Activated CD8-positive, alpha-beta memory T cell treated with anti-CD3 and anti-CD28 coated beads for 36 hours (primary cell): ENCODE data around the gene CFAP70. TPM values are rescaled to one million over a fixed set of nuclear protein-coding genes. Genes with fewer than 3 reads are reported as not detected.

ENCODE experiments used
- CTCF ChIA-PET: fragments of 350-600 bp; sonication (Branson Sonifier 250); formaldehyde crosslinking; loops from one replicate; lab custom pipeline; 2021; ENCODE audit warnings: antibody characterized with exemption; lab: Charles Lee
- POLR2A ChIA-PET: fragments of 350-600 bp; sonication (Branson Sonifier 250); formaldehyde crosslinking; loops from one replicate; lab custom pipeline; 2021; ENCODE audit warnings: antibody characterized with exemption; lab: Charles Lee
- total RNA-seq, 2 experiments: library from RNA; stranded (reverse); gene quantifications; one replicate each; pipeline ENCODE4 v1.2.3, GENCODE V29; 2021

The CFAP70 gene
- total RNA-seq, 2 experiments from 2014 or later = 0.72 to 0.82 TPM

DNA sequence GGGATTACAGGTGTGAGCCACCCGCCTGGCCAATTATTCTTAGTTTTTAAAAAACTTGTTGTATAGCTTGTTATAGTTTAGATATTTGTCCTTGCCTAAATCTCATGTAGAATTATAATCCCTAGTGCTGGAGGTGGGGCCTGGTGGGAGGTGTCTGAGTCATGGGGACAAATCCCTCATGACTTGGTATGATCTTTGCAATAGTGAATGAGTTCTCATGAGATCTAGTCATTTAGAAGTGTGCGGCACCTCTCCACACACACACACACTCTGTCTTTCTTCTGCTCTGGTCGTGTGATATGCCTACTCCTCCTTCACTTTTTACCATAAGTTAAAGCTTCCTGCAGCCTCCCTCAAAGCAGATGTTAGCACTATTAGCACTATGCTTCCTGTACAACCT is 153.6 kb downstream of the CFAP70 start:
- POLR2A ChIA-PET = no interaction called here
- CTCF ChIA-PET = interaction anchor here (0.6 kb wide), 1 partner anchor 263 kb away, joined by 4 read pairs; no protein-coding TSS in a partner anchor

Other genes starting within 250 kb of the CFAP70 start
- 1 to 10 TPM; 1.3 TPM for gene NUDT13, start 248.4 kb downstream of the CFAP70 start, total RNA-seq
- 10 to 100 TPM; 34.0 to 34.8 TPM for gene ECD, start 190.9 kb downstream of the CFAP70 start, total RNA-seq
- gene FAM149B1, start 190.7 kb downstream of the CFAP70 start, total RNA-seq = 10 to 100 TPM; 11.9 to 15.1 TPM
- gene DNAJC9, start 111.6 kb downstream of the CFAP70 start, total RNA-seq = 10 to 100 TPM; 66.6 to 68.9 TPM
- gene MRPS16, start 106.2 kb downstream of the CFAP70 start, total RNA-seq = 100 to 1,000 TPM; 148 to 150 TPM
- gene ANXA7, start 55.2 kb upstream of the CFAP70 start, total RNA-seq = 100 to 1,000 TPM; 138 to 140 TPM
- gene MSS51, start 74.7 kb upstream of the CFAP70 start, total RNA-seq = 1 to 10 TPM; 1.5 TPM
- 10 to 100 TPM; 39.1 to 41.4 TPM for gene PPP3CB, start 137.2 kb upstream of the CFAP70 start, total RNA-seq
- gene USP54, start 232.5 kb upstream of the CFAP70 start, total RNA-seq = 10 to 100 TPM; 11.6 to 14.0 TPM